GM10266 (cell line): ENCODE data around the gene GYPA.
"Not testable (repeated sequence)": the region's sequence is repeated elsewhere in the genome, so short reads cannot be mapped to it uniquely, and the experiment has no call there.

Experiments used
- DNase-seq: peaks from one replicate; pipeline ENCODE4 v3.0.0; 2012; ENCODE audit errors: extremely low spot score
- CTCF ChIP-seq: IDR thresholded peaks from 2 replicates; pipeline ENCODE4 v1.5.1; 2012; ENCODE audit warnings: mild to moderate bottlenecking, low read depth; ENCODE audit not compliant: control insufficient read depth, insufficient read depth; ENCODE audit errors: missing control alignments

Gene GYPA

GRCh38 chr4:144137137-144137931 lies 3.2 kb downstream of the GYPA start:
- not testable (repeated sequence) for DNase-seq

GRCh38 chr4:144136189-144136588 lies 4.3 kb downstream of the GYPA start:
- DNase-seq = not testable (repeated sequence)

- not testable (repeated sequence) for DNase-seq
These were observed 10.4 kb downstream of the GYPA start for GRCh38 chr4:144130167-144130566.

- not testable (repeated sequence) for DNase-seq
These were observed 11.1 kb downstream of the GYPA start for GRCh38 chr4:144129336-144129875.

- DNase-seq = not testable (repeated sequence)
These were observed 11.7 kb downstream of the GYPA start for GRCh38 chr4:144128709-144129320.

- DNase-seq = not testable (repeated sequence)
These were observed 15.4 kb downstream of the GYPA start for GRCh38 chr4:144125109-144125508.

GRCh38 chr4:144123982-144124635 lies 16.4 kb downstream of the GYPA start:
- not testable (repeated sequence) for DNase-seq

GRCh38 chr4:144123269-144123668 lies 17.2 kb downstream of the GYPA start:
- DNase-seq = not testable (repeated sequence)

- not testable (repeated sequence) for DNase-seq
These were observed 20.8 kb downstream of the GYPA start for GRCh38 chr4:144119752-144120151.

GRCh38 chr4:144115519-144115918 lies 25.0 kb downstream of the GYPA start:
- TF ChIP-seq CTCF = no peak
- DNase-seq = no peak

GRCh38 chr4:144113546-144113945 lies 27.0 kb downstream of the GYPA start:
- no peak for DNase-seq
- TF ChIP-seq CTCF = no peak

GRCh38 chr4:144104509-144105130 lies 35.9 kb downstream of the GYPA start:
- TF ChIP-seq CTCF = no peak
- no peak for DNase-seq

- not testable (repeated sequence) for DNase-seq
These were observed 42.7 kb downstream of the GYPA start for GRCh38 chr4:144097776-144098175.

- DNase-seq = not testable (repeated sequence)
These were observed 46.5 kb downstream of the GYPA start for GRCh38 chr4:144093995-144094394.

GRCh38 chr4:144091181-144091580 lies 49.3 kb downstream of the GYPA start:
- not testable (repeated sequence) for DNase-seq
